ENCODE measurements around the gene TSPAN17.

DNA sequence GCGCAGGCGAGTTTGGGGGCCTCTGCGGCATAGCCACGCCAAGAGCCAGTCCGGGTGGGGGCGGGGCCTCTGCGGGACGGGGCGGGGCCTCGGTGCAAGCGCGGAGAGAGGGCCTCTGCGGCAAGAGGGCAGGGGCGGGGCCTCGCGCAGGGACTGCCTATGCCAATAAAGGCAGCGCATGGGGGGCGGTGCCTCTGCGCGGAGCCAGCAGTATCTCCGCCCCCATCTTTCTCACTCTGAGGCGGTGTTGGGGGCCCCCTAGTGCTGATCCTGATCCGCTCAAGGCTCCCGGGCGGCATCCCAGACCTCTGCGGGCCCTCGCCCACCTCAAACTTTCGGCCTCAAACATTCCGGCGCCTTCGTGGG, 28.1 kb upstream of the TSPAN17 start:
- TF ChIP-seq, protein P1, sequence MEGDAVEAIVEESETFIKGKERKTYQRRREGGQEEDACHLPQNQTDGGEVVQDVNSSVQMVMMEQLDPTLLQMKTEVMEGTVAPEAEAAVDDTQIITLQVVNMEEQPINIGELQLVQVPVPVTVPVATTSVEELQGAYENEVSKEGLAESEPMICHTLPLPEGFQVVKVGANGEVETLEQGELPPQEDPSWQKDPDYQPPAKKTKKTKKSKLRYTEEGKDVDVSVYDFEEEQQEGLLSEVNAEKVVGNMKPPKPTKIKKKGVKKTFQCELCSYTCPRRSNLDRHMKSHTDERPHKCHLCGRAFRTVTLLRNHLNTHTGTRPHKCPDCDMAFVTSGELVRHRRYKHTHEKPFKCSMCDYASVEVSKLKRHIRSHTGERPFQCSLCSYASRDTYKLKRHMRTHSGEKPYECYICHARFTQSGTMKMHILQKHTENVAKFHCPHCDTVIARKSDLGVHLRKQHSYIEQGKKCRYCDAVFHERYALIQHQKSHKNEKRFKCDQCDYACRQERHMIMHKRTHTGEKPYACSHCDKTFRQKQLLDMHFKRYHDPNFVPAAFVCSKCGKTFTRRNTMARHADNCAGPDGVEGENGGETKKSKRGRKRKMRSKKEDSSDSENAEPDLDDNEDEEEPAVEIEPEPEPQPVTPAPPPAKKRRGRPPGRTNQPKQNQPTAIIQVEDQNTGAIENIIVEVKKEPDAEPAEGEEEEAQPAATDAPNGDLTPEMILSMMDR (IDR thresholded peaks at IDR 0.05), result no peak
- no peak for TF ChIP-seq POLR2AphosphoS5 (IDR thresholded peaks at IDR 0.05)
